GM12878 (cell line): ENCODE data around the gene SMIM1. TPM values are rescaled to one million over a fixed set of nuclear protein-coding genes. Genes with fewer than 3 reads are reported as not detected.

ENCODE experiments used
- ATAC-seq: fragments of 200-7000 bp; cut with Tn5 transposase; 3 replicates; pipeline ENCODE4 v1.9.1; 2020; ENCODE audit warnings: mild to moderate bottlenecking, moderate library complexity
- BruUV-seq: library from RNA; stranded (reverse); fragments of 400-500 nt; replicated peaks from 2 replicates; lab custom pipeline; 2021; lab: Mats Ljungman, UMichigan
- CTCF ChIA-PET: fragments of 300-600 bp; sonication (Branson Sonifier 250); formaldehyde crosslinking; extraction: SDS; loops from one replicate; lab custom pipeline; 2021; ENCODE audit warnings: inconsistent platforms; lab: Yijun Ruan, JAX
- POLR2A ChIA-PET: fragments of 350-600 bp; formaldehyde crosslinking; extraction: SDS; loops from one replicate; lab custom pipeline; 2021; ENCODE audit warnings: inconsistent platforms; lab: Charles Lee
- RAD21 ChIA-PET: fragments of 300-600 bp; sonication (Branson Sonifier 250); formaldehyde crosslinking; loops from one replicate; lab custom pipeline; 2023; ENCODE audit warnings: antibody characterized with exemption; ENCODE audit not compliant: unreplicated experiment; lab: Charles Lee
- SMC1A ChIA-PET: fragments of 300-600 bp; sonication (Branson Sonifier 250); formaldehyde crosslinking; loops from one replicate; lab custom pipeline; 2023; ENCODE audit not compliant: unreplicated experiment, uncharacterized antibody; lab: Charles Lee
- DNase-seq: peaks from one replicate; pipeline ENCODE4 v3.0.0-alpha.2; 2011; ENCODE audit warnings: low read depth, low spot score
- FAIRE-seq: peaks from 3 replicates; lab custom pipeline; 2011; peaks lifted over from hg19 to GRCh38; lab: Jason Lieb, UNC
- H2AFZ ChIP-seq: 2 replicates; pipeline ENCODE4 v1.6.0; 2011; ENCODE audit warnings: low read depth, low read length, control low read depth; ENCODE audit not compliant: control insufficient read depth
- H3K27ac ChIP-seq: 2 replicates; pipeline ENCODE4 v1.5.1; 2011; ENCODE audit warnings: control low read depth; ENCODE audit not compliant: control insufficient read depth, insufficient read depth
- H3K27me3 ChIP-seq, 2 experiments: replicated peaks in 1 of 2; 2 replicates each; pipeline versions ENCODE4 v1.6.0 to v1.6.1; 2011; ENCODE audit warnings: low read length in 1 of 2; ENCODE audit not compliant: control insufficient read depth in 2 of 2, insufficient read depth in 2 of 2
- H3K36me3 ChIP-seq, 2 experiments: 2 replicates each; pipeline ENCODE4 v1.5.1; 2011; ENCODE audit warnings: low read length in 1 of 2; ENCODE audit not compliant: control insufficient read depth in 2 of 2, insufficient read depth in 2 of 2
- H3K4me1 ChIP-seq: 2 replicates; pipeline ENCODE4 v1.6.1; 2011; ENCODE audit warnings: mild to moderate bottlenecking, low read length, moderate library complexity, mixed read lengths; ENCODE audit not compliant: control insufficient read depth, insufficient read depth
- H3K4me2 ChIP-seq: 2 replicates; pipeline ENCODE4 v1.6.0; 2011; ENCODE audit warnings: control low read depth; ENCODE audit not compliant: control insufficient read depth, insufficient read depth
- H3K4me3 ChIP-seq: fragments of 200-600 bp; sonication (generic); 2 replicates; pipeline ENCODE4 v1.5.1; 2016
- H3K79me2 ChIP-seq: 2 replicates; pipeline ENCODE4 v1.6.0; 2011; ENCODE audit warnings: low read length; ENCODE audit not compliant: control insufficient read depth, insufficient read depth
- H3K9ac ChIP-seq: 2 replicates; pipeline ENCODE4 v1.8.0; 2011; ENCODE audit warnings: low read length, control low read depth, mixed read lengths; ENCODE audit not compliant: control insufficient read depth, insufficient read depth
- H3K9me3 ChIP-seq: replicated peaks from 3 replicates; pipeline ENCODE4 v1.5.1; 2011; ENCODE audit warnings: mild to moderate bottlenecking, low read length; ENCODE audit not compliant: control insufficient read depth, insufficient read depth
- H4K20me1 ChIP-seq: 2 replicates; pipeline ENCODE4 v1.6.0; 2011; ENCODE audit not compliant: control insufficient read depth, insufficient read depth
- NR2C1 ChIP-seq: fragments of 450-650 bp; IDR thresholded peaks from 2 replicates; pipeline ENCODE4 v1.6.1; 2017; ENCODE audit warnings: antibody characterized with exemption, mild to moderate bottlenecking, moderate library complexity
- POLR2A ChIP-seq: IDR thresholded peaks from 2 replicates; pipeline ENCODE4 v1.6.1; 2011; ENCODE audit warnings: low read depth, mild to moderate bottlenecking, low read length
- TCF12 ChIP-seq: IDR thresholded peaks from 2 replicates; pipeline ENCODE4 v1.6.1; 2011; ENCODE audit warnings: low read depth, mild to moderate bottlenecking, low read length
- WGBS: methylation state at CpG from one replicate; pipeline ENCODE4 v1.1.6; 2016; ENCODE audit warnings: low lambda C conversion rate; ENCODE audit not compliant: insufficient replicate concordance, insufficient coverage; ENCODE audit errors: missing lambda C conversion rate; 5-methylcytosine and 5-hydroxymethylcytosine counted together
- in situ Hi-C: fragments of 300-500 bp; cut with MboI; formaldehyde crosslinking; loops from 9 replicates; pipeline ENCODE4 v1.14.3; 2018; ENCODE audit warnings: mixed read lengths
- intact Hi-C: fragments of 100-400 bp; cut with micrococcal nuclease; formaldehyde crosslinking; loops from one replicate; pipeline ENCODE4 v1.14.2; 2022; ENCODE audit not compliant: unreplicated experiment
- polyA plus RNA-seq, 11 experiments: library from polyadenylated mRNA; depleted of rRNA in 4 of 11; unstranded in 6 of 11; stranded (reverse) in 5 of 11; fragments of >200 nt; fragmentation: Nextera tagmentation in 4 of 11; fragmentation: Illumina TruSeq in 1 of 11; extraction: Ambion mirVana in 4 of 11; extraction: Trizol in 1 of 11; gene quantifications; 1 replicate in 1 of 11; 2 replicates in 10 of 11; pipeline versions ENCODE4 v1.2.1 to v1.2.3, GENCODE V29; 2011 to 2016; ENCODE audit warnings: inconsistent platforms in 2 of 11, missing spikeins in 2 of 11, low read depth in 1 of 11
- total RNA-seq, 4 experiments: library from RNA; depleted of rRNA in 3 of 4; stranded (reverse); fragments of >200 nt in 3 of 4; fragmentation: Illumina TruSeq in 1 of 4; extraction: Trizol in 1 of 4; gene quantifications; 2 replicates each; pipeline versions ENCODE4 v1.2.1 to v1.2.3, GENCODE V29; 2013 to 2021

Gene SMIM1
- total and polyA plus RNA-seq, 10 of the 15 experiments (the other 5 are each of a cell fraction or from before 2014, with no cell fraction given) = 0.30 to 0.37 TPM; not detected in 8

GRCh38 chr1:3727825-3728776 lies 44.4 kb upstream of the SMIM1 start (continued):
- no peak for TF ChIP-seq NR2C1

GRCh38 chr1:3729594-3730542 lies 42.7 kb upstream of the SMIM1 start:
- H3K9me3 ChIP-seq = no peaks in the 10 kb centered on the region
- no TSS peak for BruUV-seq
- no peak overlapping the region for H2AFZ ChIP-seq
- H3K4me2 ChIP-seq = no peak overlapping the region
- in situ Hi-C loops (no loop called here), intact Hi-C loops (no loop called here)
- no peak overlapping the region for H3K4me3 ChIP-seq
- H3K27me3 ChIP-seq = no peaks in the 10 kb centered on the region
- RAD21 ChIA-PET = no interaction called here
- peaks cover 0 to 34% of the 10 kb centered on the region in 2 experiments; a peak in 2 of 4 replicates for H3K36me3 ChIP-seq
- no peak overlapping the region for H3K27ac ChIP-seq
- DNase-seq = no peak
- no peak overlapping the region for H3K9ac ChIP-seq
- POLR2A ChIA-PET = no interaction called here
- CTCF ChIA-PET = no interaction called here
- no peaks in the 10 kb centered on the region for H3K79me2 ChIP-seq
- no peaks in the 10 kb centered on the region for H3K4me1 ChIP-seq
- ATAC-seq = no peak
- no peak for FAIRE-seq
- SMC1A ChIA-PET = no interaction called here
- no peaks in the 10 kb centered on the region for H4K20me1 ChIP-seq
- no peak for TF ChIP-seq TCF12
- peak; percentile 32; the same call in 1 of the 2 replicates for TF ChIP-seq POLR2A
- TF ChIP-seq, all 136 proteins: peak for 1
- WGBS = 59% methylated on average over 30 of the region's 32 CpGs
